NCI-H510A (cell line): ENCODE results near the gene CNP.
"Not testable (repeated sequence)": the region's sequence is repeated elsewhere in the genome, so short reads cannot be mapped to it uniquely, and the experiment has no call there.

Source experiments
- DNase-seq: peaks from one replicate; lab custom pipeline; 2025; lab: John Stamatoyannopoulos, UW

CNP gene

GRCh38 chr17:42009170-42009569 is 42.6 kb downstream of the CNP start:
- DNase-seq: no peak

DNA sequence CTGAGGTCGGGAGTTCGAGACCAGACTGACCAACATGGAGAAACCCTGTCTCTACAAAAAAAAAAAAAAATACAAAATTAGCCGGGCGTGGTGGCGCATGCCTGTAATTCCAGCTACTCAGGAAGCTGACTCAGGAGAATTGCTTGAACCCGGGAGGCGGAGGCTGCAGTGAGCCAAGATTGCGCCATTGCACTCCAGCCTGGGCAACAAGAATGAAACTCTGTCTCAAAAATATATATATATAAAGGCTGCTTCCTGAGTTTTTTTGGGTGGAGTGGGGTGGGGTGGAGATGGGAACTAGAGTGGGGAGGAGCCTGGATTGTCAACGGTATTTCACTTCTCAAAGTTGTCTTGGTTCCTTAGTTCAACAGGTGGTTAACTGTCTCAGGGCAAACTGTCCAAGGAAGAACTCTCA is 43.7 kb downstream of the CNP start:
- not testable (repeated sequence) for DNase-seq

DNA sequence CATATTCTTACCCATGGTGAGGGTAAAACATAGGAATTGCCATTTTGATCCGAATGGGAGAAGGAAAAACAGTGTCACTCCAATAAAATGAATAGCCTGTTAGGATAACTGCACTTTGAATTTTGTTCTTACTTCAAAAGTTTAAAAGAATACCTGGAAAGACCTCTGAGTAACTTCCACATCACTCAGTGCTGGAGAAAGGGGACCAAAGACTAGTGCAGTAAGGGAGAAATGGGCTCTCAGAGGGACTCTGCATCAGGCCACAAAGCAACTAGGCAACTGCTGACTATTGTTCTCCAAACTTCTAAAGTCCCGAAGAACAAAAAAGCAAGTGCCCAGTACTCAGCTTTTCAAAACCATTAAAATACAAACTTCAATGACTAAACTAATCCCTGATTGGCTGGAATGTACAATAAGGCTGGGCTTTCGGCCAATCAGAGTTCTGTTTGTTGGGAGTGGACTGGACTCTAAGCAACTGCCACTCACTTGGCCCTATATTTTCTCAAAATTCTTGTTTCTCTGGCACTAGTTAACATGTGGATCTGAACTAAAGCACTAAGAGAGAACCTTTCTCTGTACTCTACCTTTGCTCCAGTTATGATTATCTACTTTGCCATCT is 44.4 kb downstream of the CNP start:
- no peak for DNase-seq

GRCh38 chr17:42012363-42012762 is 45.8 kb downstream of the CNP start:
- DNase-seq: not testable (repeated sequence)

GRCh38 chr17:42013740-42014139 is 47.1 kb downstream of the CNP start:
- DNase-seq: not testable (repeated sequence)

GRCh38 chr17:42016411-42016831 is 49.8 kb downstream of the CNP start:
- DNase-seq: no peak

DNA sequence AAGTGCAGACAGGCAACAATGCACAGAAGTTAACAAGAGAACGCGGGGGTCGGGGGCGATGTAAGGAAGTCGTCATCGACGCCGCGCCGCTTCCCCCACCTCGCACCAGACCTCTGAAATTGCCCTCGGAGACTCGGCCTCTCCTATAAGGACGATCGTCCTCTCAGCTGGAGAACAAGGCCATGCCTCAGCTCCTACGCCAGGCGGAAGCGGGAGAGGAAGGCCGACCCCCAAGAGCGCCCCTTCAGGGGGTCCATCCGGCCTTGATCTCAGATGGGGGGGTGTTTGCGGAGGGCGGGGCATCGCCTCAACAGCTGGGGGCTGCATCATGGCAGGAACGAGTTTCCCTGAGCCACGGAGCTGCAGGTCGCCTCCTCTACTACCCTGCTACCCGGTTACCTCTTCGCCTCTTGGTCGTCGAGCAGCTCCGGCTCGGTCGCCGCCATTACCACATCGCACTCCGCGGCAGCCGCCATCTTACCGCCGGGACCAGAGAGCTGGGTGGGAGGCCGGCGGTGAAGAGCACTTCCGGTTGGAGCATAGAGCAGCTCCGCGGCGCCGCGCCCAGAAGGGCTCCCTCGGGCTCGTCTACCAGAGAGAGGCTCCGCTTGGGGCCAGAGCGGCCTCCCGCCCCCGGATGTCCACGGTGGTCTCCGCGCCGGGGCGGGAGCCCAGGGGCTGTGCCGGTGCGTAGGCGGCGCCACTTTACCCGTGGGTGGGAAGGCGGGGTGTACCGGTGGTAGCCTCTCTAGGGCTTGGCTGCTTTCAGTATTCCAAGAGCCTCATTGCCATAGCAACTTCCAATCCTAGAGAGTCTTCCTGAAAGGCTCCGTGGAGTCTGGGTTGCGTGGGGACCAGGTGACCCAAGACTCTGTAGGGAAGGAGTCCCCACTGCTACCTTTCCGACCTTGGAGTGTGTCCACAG is 50.6 kb downstream of the CNP start, which contains the start of gene DNAJC7:
Gene DNAJC7, minus strand, starts transcription at position 499 of the 925 bp plus-strand sequence. Its CDS starts 23 bp downstream, at position 476.
- DNase-seq: peak; percentile 91

DNA sequence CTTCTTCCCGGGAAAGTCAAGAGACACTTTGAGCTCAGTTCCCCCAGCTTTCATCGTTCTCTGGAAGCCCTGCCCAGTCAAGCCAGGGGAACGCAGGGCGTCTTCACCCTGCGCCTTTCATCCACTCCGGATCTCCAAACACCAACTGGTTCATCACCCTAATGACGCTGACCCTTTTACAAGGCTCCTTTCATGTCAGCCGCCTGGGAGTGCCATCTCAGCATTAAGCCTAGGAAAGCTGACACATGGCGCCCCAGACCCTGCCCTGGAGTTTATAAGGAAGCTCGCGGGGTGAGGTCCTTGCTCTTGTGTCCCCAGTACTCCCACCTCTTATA is 51.2 kb downstream of the CNP start:
- no peak for DNase-seq

- no peak for DNase-seq
Observed at GRCh38 chr17:42018339-42018738, 51.7 kb downstream of the CNP start.

- DNase-seq: no peak
Observed at GRCh38 chr17:42018988-42019387, 52.4 kb downstream of the CNP start.

DNA sequence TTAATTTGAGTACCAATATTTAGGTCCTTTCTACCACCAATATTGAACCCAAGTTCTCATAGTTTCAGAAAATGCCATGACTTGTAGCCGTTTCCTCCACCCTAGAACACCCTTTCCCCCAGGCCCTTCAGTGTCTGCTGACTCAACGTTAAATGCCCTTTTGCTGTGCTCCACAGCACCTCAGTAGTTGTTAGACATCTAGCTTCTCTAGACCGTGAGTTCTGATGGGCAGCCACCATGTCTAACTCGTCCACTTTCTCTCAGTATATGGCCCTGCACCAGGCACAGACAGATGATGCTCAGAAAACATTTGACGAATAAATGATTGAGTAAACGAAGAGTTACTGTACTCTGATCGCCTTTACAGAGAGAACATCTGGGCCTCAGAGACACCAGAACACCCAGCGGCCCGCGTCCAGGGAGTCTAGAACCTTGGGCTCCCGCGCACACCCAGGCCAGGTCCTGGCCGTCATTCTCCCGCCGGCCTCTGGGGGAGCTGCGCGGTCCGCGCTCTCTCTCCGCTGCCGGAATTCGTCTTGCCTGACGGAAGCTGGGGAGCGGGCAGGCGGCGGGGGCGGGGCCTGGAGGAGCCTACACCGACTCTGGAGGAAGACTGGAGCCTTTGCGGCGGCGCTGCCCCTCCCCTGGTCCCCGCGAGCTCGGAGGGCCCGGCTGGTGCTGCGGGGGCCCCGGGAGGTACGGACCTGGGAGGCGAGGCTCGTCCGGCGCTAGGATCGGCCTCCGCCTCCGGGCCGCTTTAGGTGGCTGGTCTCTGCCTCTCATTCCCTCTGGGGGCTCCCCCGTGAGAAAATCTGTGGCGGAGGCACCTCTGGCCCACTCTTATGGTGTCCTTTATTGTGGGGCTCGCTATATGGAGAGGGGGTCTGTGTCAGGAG is 53.2 kb downstream of the CNP start, which contains the start of gene NKIRAS2:
Gene NKIRAS2, plus strand, starts transcription at position 582 of the 896 bp plus-strand sequence. CDS start 1,488 bp downstream, outside the sequence.
- DNase-seq: peak; percentile 88

DNA sequence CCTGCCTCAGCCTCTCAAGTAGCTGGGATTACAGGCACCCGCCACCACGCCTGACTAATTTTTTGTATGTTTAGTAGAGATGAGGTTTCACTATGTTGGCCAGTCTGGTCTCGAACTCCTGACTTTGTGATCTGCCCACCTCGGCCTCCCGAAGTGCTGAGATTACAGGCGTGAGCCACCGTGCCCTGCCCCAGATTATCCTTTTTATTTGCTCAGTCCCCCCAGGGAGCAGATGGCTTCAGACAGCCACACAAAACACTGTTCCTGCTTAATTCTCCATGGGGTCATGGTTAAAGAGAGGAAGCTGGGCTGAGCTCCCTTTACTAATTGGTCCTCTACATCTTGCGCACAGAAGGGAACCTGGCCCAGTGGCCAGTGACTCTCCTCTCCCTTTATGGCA is 54.2 kb downstream of the CNP start:
- DNase-seq: not testable (repeated sequence)

GRCh38 chr17:42023524-42024349 is 57.1 kb downstream of the CNP start:
- DNase-seq: no peak

DNA sequence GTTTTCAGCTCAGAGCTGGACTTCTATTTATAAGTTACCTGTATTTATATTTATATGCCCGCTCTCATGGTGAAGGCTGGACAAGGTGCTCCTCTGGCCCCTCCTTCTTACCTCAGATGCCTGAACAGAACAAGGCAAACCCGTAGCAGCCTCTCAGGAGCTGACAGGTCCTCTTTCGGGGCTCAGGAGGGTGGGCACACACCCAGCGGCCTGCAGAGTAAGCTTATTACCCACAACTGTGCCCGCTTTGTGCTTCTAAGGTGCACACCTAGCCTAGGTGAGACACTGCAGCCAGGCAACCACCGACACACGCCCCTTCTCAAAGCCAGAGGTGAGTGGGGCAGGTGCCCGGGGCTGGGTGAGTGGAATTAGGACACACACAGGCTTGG is 58.6 kb downstream of the CNP start:
- DNase-seq: no peak

DNA sequence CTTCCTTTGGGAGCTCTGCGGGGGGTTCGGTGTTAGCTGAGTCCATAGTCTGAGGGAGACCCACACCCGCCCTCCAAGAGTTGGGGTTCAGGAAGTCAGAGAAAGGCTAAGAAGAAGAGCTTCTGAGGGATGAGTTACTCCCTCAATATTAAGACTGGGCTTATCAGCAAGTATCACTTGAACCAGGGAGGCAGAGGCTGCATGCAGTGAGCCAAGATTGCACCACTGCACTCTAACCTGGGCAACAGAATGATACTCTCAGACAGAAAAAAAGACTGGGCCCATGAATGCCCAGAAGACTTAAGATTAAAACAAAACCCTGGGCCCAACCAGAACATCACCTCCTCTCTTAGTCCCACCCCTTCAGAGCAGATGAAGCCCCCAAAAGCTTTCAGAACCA is 59.3 kb downstream of the CNP start:
- DNase-seq: no peak

DNA sequence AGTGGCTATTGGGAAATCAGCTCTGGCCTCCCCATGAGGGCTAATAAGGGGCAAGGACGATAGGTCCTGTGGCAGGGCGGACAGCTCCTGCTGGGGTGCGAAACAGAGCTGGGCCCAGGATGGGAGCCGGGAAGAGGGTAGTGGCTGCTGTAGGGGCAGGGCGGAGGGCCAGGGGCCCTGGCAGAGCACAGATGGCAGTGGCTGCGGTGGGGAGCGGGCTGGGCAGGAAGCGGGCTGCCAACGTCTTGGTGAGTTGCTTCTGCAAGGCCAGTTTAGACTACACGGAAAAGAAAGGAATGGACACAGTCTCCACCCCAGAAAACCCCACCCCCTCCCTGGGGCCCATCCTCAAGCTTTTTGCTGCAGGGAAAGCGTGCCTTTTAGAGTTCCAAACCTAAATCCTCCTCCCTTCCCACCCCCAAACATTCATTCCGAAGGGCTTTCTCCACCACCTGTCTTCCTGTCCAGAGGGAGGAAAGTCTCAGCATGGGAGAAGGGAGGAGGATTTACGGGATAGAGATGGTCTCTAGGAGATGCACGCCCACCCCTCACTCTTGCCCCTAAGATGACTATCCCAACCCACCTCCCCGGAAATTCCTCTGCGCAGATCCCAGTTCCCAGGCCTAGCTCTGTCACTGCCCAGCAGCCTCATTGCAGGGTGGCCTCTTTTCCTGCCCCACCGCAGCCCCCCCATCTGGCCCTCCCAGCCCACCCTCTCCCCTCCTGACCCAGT is 60.4 kb downstream of the CNP start:
- DNase-seq: no peak
